ENCODE measurements around the gene PPTC7.
"Not testable (repeated sequence)": the region's sequence is repeated elsewhere in the genome, so short reads cannot be mapped to it uniquely, and the experiment has no call there.

PPTC7 gene

GRCh38 chr12:110536834-110537604 lies 46.1 kb downstream of the PPTC7 start:
- DNase-seq (ENCODE audit: low spot score) = no peak

- no peak for DNase-seq (ENCODE audit: low spot score)
Observed at GRCh38 chr12:110534811-110535210, 48.3 kb downstream of the PPTC7 start.

GRCh38 chr12:110533607-110534006 lies 49.5 kb downstream of the PPTC7 start:
- no peak for DNase-seq (ENCODE audit: low spot score)

GRCh38 chr12:110532644-110533043 lies 50.5 kb downstream of the PPTC7 start:
- no peak for DNase-seq (ENCODE audit: low spot score)

- DNase-seq (ENCODE audit: low spot score) = no peak
Observed at GRCh38 chr12:110531741-110532333, 51.3 kb downstream of the PPTC7 start.

GRCh38 chr12:110530511-110530910 lies 52.6 kb downstream of the PPTC7 start:
- no peak for DNase-seq (ENCODE audit: low spot score)

GRCh38 chr12:110528277-110528839 lies 54.8 kb downstream of the PPTC7 start:
- DNase-seq (ENCODE audit: low spot score) = no peak

- DNase-seq (ENCODE audit: low spot score) = not testable (repeated sequence)
Observed at GRCh38 chr12:110520876-110521712, 62.0 kb downstream of the PPTC7 start.

- DNase-seq (ENCODE audit: low spot score) = not testable (repeated sequence)
Observed at GRCh38 chr12:110518014-110518413, 65.1 kb downstream of the PPTC7 start.

GRCh38 chr12:110516995-110517394 lies 66.1 kb downstream of the PPTC7 start:
- no peak for DNase-seq (ENCODE audit: low spot score)

GRCh38 chr12:110514363-110514762 lies 68.8 kb downstream of the PPTC7 start:
- no peak for DNase-seq (ENCODE audit: low spot score)

- no peak for DNase-seq (ENCODE audit: low spot score)
Observed at GRCh38 chr12:110513842-110514241, 69.3 kb downstream of the PPTC7 start.

GRCh38 chr12:110508071-110508586 lies 75.0 kb downstream of the PPTC7 start:
- no peak for DNase-seq (ENCODE audit: low spot score)

- DNase-seq (ENCODE audit: low spot score) = no peak
Observed at GRCh38 chr12:110505332-110505731, 77.8 kb downstream of the PPTC7 start.

- DNase-seq (ENCODE audit: low spot score) = no peak
Observed at GRCh38 chr12:110503432-110503831, 79.7 kb downstream of the PPTC7 start.

GRCh38 chr12:110501752-110502738 lies 81.1 kb downstream of the PPTC7 start, which contains the start of the genes RAD9B and VPS29:
RAD9B (plus strand) TSS chr12:110502331; CDS start chr12:110502338, 7 bp downstream.
VPS29 (minus strand) TSS chr12:110502111; CDS start chr12:110502051, 60 bp downstream.
- peak; percentile 97 for DNase-seq (ENCODE audit: low spot score)

GRCh38 chr12:110501399-110501751 lies 81.7 kb downstream of the PPTC7 start:
- peak; percentile 35 for DNase-seq (ENCODE audit: low spot score)

- no peak for DNase-seq (ENCODE audit: low spot score)
Observed at GRCh38 chr12:110498984-110499706, 84.0 kb downstream of the PPTC7 start.
